SK-N-MC (cell line): Measurements from ENCODE around the gene VANGL2.

Source experiments
- DNase-seq: peaks from one replicate; pipeline ENCODE4 v3.0.0-alpha.2; 2011; ENCODE audit warnings: low read depth, low spot score
- H3K27ac ChIP-seq: fragments of 200-600 bp; sonication (generic); 2 replicates; pipeline ENCODE4 v1.5.1; 2016; ENCODE audit warnings: mixed run types
- H3K36me3 ChIP-seq: fragments of 200-600 bp; sonication (generic); 2 replicates; pipeline ENCODE4 v1.6.1; 2017; ENCODE audit warnings: antibody characterized with exemption, low read length, mixed read lengths; ENCODE audit not compliant: insufficient read depth
- H3K4me3 ChIP-seq: fragments of 200-600 bp; sonication (generic); 2 replicates; pipeline ENCODE4 v1.5.1; 2016
- H3K9ac ChIP-seq: fragments of 200-600 bp; sonication (generic); 2 replicates; pipeline ENCODE4 v1.8.0; 2017; ENCODE audit warnings: mixed run types, mixed read lengths; ENCODE audit not compliant: insufficient read length
- H3K9me3 ChIP-seq: fragments of 200-600 bp; sonication (generic); 2 replicates; pipeline ENCODE4 v1.6.1; 2017; ENCODE audit warnings: low read depth, mild to moderate bottlenecking, antibody characterized with exemption, low read length, moderate library complexity, mixed read lengths
- EZH2 ChIP-seq: fragments of 200-600 bp; sonication (generic); IDR thresholded peaks from one replicate; pipeline ENCODE4 v1.6.1; 2017; ENCODE audit warnings: antibody characterized with exemption
- FOXP2 ChIP-seq: optimal IDR thresholded peaks from 2 replicates; pipeline ENCODE3; 2011; ENCODE audit warnings: mild to moderate bottlenecking, moderate library complexity; ENCODE audit not compliant: insufficient read depth; ENCODE audit errors: extremely low read length, control extremely low read depth
- POLR2AphosphoS5 ChIP-seq: IDR thresholded peaks from 2 replicates; pipeline ENCODE4 v1.6.1; 2012; ENCODE audit warnings: mild to moderate bottlenecking, low read depth, low read length, borderline replicate concordance

Gene VANGL2

GRCh38 chr1:160367516-160367900, 32.9 kb upstream of the VANGL2 start:
- TF ChIP-seq POLR2AphosphoS5: no peak
- TF ChIP-seq FOXP2: no peak
- TF ChIP-seq EZH2: no peak
- Histone ChIP-seq H3K36me3 (no peaks in the 10 kb centered on the region), H3K4me3 (no peak overlapping the region), H3K9ac (no peak overlapping the region), H3K9me3 (no peaks in the 10 kb centered on the region), H3K27ac (no peak overlapping the region)
- DNase-seq: no peak

- Histone ChIP-seq H3K36me3 (no peaks in the 10 kb centered on the region), H3K4me3 (no peak overlapping the region), H3K27ac (no peak overlapping the region), H3K9ac (no peak overlapping the region), H3K9me3 (no peaks in the 10 kb centered on the region)
- no peak for DNase-seq
- TF ChIP-seq EZH2: no peak
- no peak for TF ChIP-seq POLR2AphosphoS5
- no peak for TF ChIP-seq FOXP2
Measured at GRCh38 chr1:160367934-160368923, 32.1 kb upstream of the VANGL2 start.

GRCh38 chr1:160369087-160369486, 31.3 kb upstream of the VANGL2 start:
- H3K27ac ChIP-seq: no peak overlapping the region
- no peak for TF ChIP-seq FOXP2
- TF ChIP-seq EZH2: no peak
- no peak for TF ChIP-seq POLR2AphosphoS5
- no peak overlapping the region for H3K9ac ChIP-seq
- H3K9me3 ChIP-seq: no peaks in the 10 kb centered on the region
- no peak for DNase-seq
- H3K36me3 ChIP-seq: no peaks in the 10 kb centered on the region
- H3K4me3 ChIP-seq: no peak overlapping the region

- no peak for DNase-seq
- no peak overlapping the region for H3K27ac ChIP-seq
- H3K9ac ChIP-seq: no peak overlapping the region
- no peaks in the 10 kb centered on the region for H3K9me3 ChIP-seq
- no peaks in the 10 kb centered on the region for H3K36me3 ChIP-seq
- H3K4me3 ChIP-seq: no peak overlapping the region
- TF ChIP-seq POLR2AphosphoS5 (no peak), FOXP2 (no peak), EZH2 (no peak)
Measured at GRCh38 chr1:160370561-160371345, 29.6 kb upstream of the VANGL2 start.

GRCh38 chr1:160371346-160371631, 29.1 kb upstream of the VANGL2 start:
- H3K9ac ChIP-seq: no peak overlapping the region
- no peak overlapping the region for H3K4me3 ChIP-seq
- no peaks in the 10 kb centered on the region for H3K9me3 ChIP-seq
- TF ChIP-seq EZH2 (no peak), FOXP2 (no peak), POLR2AphosphoS5 (no peak)
- no peaks in the 10 kb centered on the region for H3K36me3 ChIP-seq
- H3K27ac ChIP-seq: no peak overlapping the region
- DNase-seq: no peak

- no peak overlapping the region for H3K4me3 ChIP-seq
- no peaks in the 10 kb centered on the region for H3K9me3 ChIP-seq
- no peak overlapping the region for H3K27ac ChIP-seq
- DNase-seq: no peak
- TF ChIP-seq EZH2 (no peak), POLR2AphosphoS5 (no peak), FOXP2 (no peak)
- no peaks in the 10 kb centered on the region for H3K36me3 ChIP-seq
- no peak overlapping the region for H3K9ac ChIP-seq
Measured at GRCh38 chr1:160371756-160372155, 28.6 kb upstream of the VANGL2 start.

- Histone ChIP-seq H3K4me3 (no peak overlapping the region), H3K27ac (no peak overlapping the region), H3K9me3 (no peaks in the 10 kb centered on the region), H3K36me3 (no peaks in the 10 kb centered on the region), H3K9ac (no peak overlapping the region)
- no peak for TF ChIP-seq FOXP2
- no peak for DNase-seq
Measured at GRCh38 chr1:160373696-160374095, 26.7 kb upstream of the VANGL2 start.

GRCh38 chr1:160374306-160375110, 25.9 kb upstream of the VANGL2 start:
- Histone ChIP-seq H3K9ac (no peak overlapping the region), H3K9me3 (no peaks in the 10 kb centered on the region), H3K27ac (no peak overlapping the region), H3K36me3 (no peaks in the 10 kb centered on the region), H3K4me3 (no peak overlapping the region)
- no peak for DNase-seq
- TF ChIP-seq EZH2 (no peak), POLR2AphosphoS5 (no peak), FOXP2 (no peak)
